ENCODE results near the gene MLLT10. TPM values are rescaled to one million over a fixed set of nuclear protein-coding genes. Genes with fewer than 3 reads are reported as not detected.

The MLLT10 gene
- total RNA-seq, 1 experiment from 2014 or later, result 45.2 TPM

- TF ChIP-seq, protein P1, sequence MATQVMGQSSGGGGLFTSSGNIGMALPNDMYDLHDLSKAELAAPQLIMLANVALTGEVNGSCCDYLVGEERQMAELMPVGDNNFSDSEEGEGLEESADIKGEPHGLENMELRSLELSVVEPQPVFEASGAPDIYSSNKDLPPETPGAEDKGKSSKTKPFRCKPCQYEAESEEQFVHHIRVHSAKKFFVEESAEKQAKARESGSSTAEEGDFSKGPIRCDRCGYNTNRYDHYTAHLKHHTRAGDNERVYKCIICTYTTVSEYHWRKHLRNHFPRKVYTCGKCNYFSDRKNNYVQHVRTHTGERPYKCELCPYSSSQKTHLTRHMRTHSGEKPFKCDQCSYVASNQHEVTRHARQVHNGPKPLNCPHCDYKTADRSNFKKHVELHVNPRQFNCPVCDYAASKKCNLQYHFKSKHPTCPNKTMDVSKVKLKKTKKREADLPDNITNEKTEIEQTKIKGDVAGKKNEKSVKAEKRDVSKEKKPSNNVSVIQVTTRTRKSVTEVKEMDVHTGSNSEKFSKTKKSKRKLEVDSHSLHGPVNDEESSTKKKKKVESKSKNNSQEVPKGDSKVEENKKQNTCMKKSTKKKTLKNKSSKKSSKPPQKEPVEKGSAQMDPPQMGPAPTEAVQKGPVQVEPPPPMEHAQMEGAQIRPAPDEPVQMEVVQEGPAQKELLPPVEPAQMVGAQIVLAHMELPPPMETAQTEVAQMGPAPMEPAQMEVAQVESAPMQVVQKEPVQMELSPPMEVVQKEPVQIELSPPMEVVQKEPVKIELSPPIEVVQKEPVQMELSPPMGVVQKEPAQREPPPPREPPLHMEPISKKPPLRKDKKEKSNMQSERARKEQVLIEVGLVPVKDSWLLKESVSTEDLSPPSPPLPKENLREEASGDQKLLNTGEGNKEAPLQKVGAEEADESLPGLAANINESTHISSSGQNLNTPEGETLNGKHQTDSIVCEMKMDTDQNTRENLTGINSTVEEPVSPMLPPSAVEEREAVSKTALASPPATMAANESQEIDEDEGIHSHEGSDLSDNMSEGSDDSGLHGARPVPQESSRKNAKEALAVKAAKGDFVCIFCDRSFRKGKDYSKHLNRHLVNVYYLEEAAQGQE (IDR thresholded peaks at IDR 0.05; ENCODE audit: low read depth), result no peak
- no peak for TF ChIP-seq JUND (IDR thresholded peaks at IDR 0.05)
Measured at GRCh38 chr10:21712975-21713374, 178.9 kb downstream of the MLLT10 start (continued).

DNA sequence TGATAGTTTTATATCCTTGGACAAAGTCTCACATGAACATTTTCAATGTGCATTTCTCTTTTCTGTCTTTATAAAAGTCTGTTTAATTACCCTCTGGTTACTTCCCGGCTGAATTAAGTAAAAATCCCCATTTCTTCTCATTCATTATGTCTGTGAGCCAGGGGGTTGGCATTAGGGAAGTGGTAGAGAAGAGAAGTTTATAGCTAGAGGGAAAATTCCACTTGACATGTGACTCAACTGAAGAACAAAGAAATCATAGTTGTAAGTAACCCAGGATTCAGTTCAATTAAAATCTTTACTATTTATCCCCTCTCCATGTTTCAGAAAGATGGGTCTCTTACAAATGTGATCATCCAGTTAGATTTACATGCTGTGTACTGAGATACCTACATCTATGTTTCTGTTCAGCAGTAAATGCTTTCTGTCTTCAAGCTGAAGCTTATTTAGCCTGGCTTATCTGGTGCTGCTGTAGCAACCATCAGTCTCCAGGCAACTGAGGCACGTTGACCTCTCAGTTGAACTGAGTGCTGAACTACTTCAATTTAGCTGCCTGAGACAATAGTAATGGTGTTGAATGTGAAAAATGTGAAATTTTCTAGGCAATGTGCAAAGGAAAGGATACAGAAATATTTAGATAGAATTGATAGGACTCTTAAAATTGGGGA, 181.6 kb downstream of the MLLT10 start:
- H3K4me3 ChIP-seq (replicated peaks in 1 of 2; ENCODE audit: low read depth in 1 of 2, low read length in 2 of 2), result no peak overlapping the region
- H3K27ac ChIP-seq (ENCODE audit: low read depth, low read length), result no peak overlapping the region
- ChIA-PET POLR2A (no interaction called here), CTCF (no interaction called here), RAD21 (ENCODE audit: low non-redundant PET in 1 of 2, low total read pairs in 2 of 2, uncharacterized antibody in 2 of 2, unreplicated experiment in 2 of 2) (no interaction called here)
- ATAC-seq (peak; percentile 50; the same call in 1 of the 2 replicates), DNase-seq (ENCODE audit: low read depth, low spot score) (peak; percentile 15)
- intact Hi-C loops (cut with micrococcal nuclease), result no loop called here
- peaks cover 8 to 16% of the 10 kb centered on the region in 2 experiments for H3K4me1 ChIP-seq (ENCODE audit: control insufficient read depth in 1 of 2, insufficient read depth in 2 of 2, low read length in 2 of 2)
- peak overlapping the region; percentile 3; the same call in 1 of the 2 replicates for H3K4me2 ChIP-seq (ENCODE audit: low read length)
- no TSS peak for BruUV-seq (replicated peaks)
- H3K9me2 ChIP-seq (ENCODE audit: insufficient read depth), result no peaks in the 10 kb centered on the region
- H3K36me3 ChIP-seq (ENCODE audit: control insufficient read depth in 1 of 2, insufficient read depth in 2 of 2, low read length in 2 of 2), result no peaks in the 10 kb centered on the region
- H3K79me2 ChIP-seq (ENCODE audit: insufficient read depth, low read length), result peaks cover 13% of the 10 kb centered on the region
- no peaks in the 10 kb centered on the region for H4K20me1 ChIP-seq (ENCODE audit: insufficient read depth)
- no peak overlapping the region for H3K9ac ChIP-seq (ENCODE audit: low read length)
- H3K9me3 ChIP-seq (ENCODE audit: control insufficient read depth in 1 of 2, insufficient read depth in 1 of 2, low read depth in 1 of 2, low read length in 2 of 2), result no peaks in the 10 kb centered on the region
- H3K27me3 ChIP-seq (ENCODE audit: insufficient read depth, low read length), result no peaks in the 10 kb centered on the region
- no peak overlapping the region for H2AFZ ChIP-seq (ENCODE audit: low read depth, low read length, poor library complexity, severe bottlenecking)
- TF ChIP-seq EZH2phosphoT487 (IDR thresholded peaks at IDR 0.05; ENCODE audit: borderline replicate concordance) (no peak), JUND (IDR thresholded peaks at IDR 0.05) (no peak), FOSL1 (IDR thresholded peaks at IDR 0.05; ENCODE audit: low read depth) (no peak), CEBPB (IDR thresholded peaks at IDR 0.05; ENCODE audit: low read depth) (no peak), ELF1 (IDR thresholded peaks at IDR 0.05; ENCODE audit: borderline replicate concordance, low read depth) (no peak), SP1 (IDR thresholded peaks at IDR 0.05; ENCODE audit: low read depth) (no peak), CBX3 (IDR thresholded peaks at IDR 0.05; ENCODE audit: low read depth) (no peak), ZBTB33 (IDR thresholded peaks at IDR 0.05; ENCODE audit: extremely low read depth, insufficient replicate concordance, low read length) (no peak)
- TF ChIP-seq, protein P2, sequence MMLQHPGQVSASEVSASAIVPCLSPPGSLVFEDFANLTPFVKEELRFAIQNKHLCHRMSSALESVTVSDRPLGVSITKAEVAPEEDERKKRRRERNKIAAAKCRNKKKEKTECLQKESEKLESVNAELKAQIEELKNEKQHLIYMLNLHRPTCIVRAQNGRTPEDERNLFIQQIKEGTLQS (IDR thresholded peaks at IDR 0.05), result no peak
- TF ChIP-seq, protein P1 (IDR thresholded peaks at IDR 0.05; ENCODE audit: low read depth), result no peak
- TF ChIP-seq, protein P3, sequence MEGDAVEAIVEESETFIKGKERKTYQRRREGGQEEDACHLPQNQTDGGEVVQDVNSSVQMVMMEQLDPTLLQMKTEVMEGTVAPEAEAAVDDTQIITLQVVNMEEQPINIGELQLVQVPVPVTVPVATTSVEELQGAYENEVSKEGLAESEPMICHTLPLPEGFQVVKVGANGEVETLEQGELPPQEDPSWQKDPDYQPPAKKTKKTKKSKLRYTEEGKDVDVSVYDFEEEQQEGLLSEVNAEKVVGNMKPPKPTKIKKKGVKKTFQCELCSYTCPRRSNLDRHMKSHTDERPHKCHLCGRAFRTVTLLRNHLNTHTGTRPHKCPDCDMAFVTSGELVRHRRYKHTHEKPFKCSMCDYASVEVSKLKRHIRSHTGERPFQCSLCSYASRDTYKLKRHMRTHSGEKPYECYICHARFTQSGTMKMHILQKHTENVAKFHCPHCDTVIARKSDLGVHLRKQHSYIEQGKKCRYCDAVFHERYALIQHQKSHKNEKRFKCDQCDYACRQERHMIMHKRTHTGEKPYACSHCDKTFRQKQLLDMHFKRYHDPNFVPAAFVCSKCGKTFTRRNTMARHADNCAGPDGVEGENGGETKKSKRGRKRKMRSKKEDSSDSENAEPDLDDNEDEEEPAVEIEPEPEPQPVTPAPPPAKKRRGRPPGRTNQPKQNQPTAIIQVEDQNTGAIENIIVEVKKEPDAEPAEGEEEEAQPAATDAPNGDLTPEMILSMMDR (IDR thresholded peaks at IDR 0.05 in 2 of 3, conservative IDR thresholded peaks at IDR 0.05 in 1 of 3; ENCODE audit: borderline replicate concordance in 1 of 3, insufficient read depth in 1 of 3, low read depth in 2 of 3, low read length in 2 of 3), result no peak
